HCT116 (cell line): ENCODE results near the gene ADARB1. TPM values are rescaled to one million over a fixed set of nuclear protein-coding genes. Genes with fewer than 3 reads are reported as not detected.
A peak's percentile ranks its signal among the peaks of the same experiment; 100 is the strongest.

Experiments
- ATAC-seq: fragments of 200-7000 bp; cut with Tn5 transposase; 2 replicates; pipeline ENCODE4 v1.9.1; 2020; ENCODE audit warnings: mild to moderate bottlenecking, moderate library complexity
- BruUV-seq: library from RNA; stranded (reverse); fragments of 400-500 nt; replicated peaks from 2 replicates; lab custom pipeline; 2021; lab: Mats Ljungman, UMichigan
- CTCF ChIA-PET: fragments of 300-600 bp; sonication (Branson Sonifier 250); formaldehyde crosslinking; loops from one replicate; lab custom pipeline; 2021; ENCODE audit warnings: antibody characterized with exemption; lab: Charles Lee
- POLR2A ChIA-PET: fragments of 300-600, 350-600 bp; sonication (Branson Sonifier 250); formaldehyde crosslinking; loops from one replicate; lab custom pipeline; 2021; ENCODE audit warnings: antibody characterized with exemption; lab: Charles Lee
- RAD21 ChIA-PET, 2 experiments: fragments of 300-600 bp; sonication (Branson Sonifier 250); formaldehyde crosslinking; loops; one replicate each; lab custom pipeline; 2023; ENCODE audit warnings: low total read pairs in 2 of 2; ENCODE audit not compliant: uncharacterized antibody in 2 of 2, unreplicated experiment in 2 of 2, low non-redundant PET in 1 of 2; lab: Charles Lee
- DNase-seq: peaks from one replicate; pipeline ENCODE4 v3.0.0-alpha.2; 2010; ENCODE audit warnings: low read depth, low spot score
- H2AFZ ChIP-seq: fragments of 200-600 bp; shearing (Covaris generic), sonication (generic); 2 replicates; pipeline ENCODE4 v1.6.1; 2017; ENCODE audit warnings: low read depth, mixed run types, mixed read lengths, antibody characterized with exemption, low read length; ENCODE audit not compliant: poor library complexity, severe bottlenecking
- H3K27ac ChIP-seq: 2 replicates; pipeline ENCODE4 v1.5.1; 2012; ENCODE audit warnings: low read depth, low read length
- H3K27me3 ChIP-seq: fragments of 200-600 bp; sonication (generic); 2 replicates; pipeline ENCODE4 v1.6.1; 2016; ENCODE audit warnings: mixed run types, low read length, mixed read lengths; ENCODE audit not compliant: insufficient read depth
- H3K36me3 ChIP-seq, 2 experiments: fragments of 200-500 bp in 1 of 2; fragments of 200-600 bp in 1 of 2; sonication (Bioruptor generic) in 1 of 2; sonication (generic) in 1 of 2; 2 replicates each; pipeline versions ENCODE4 v1.5.1 to v1.6.1; 2014 to 2016; ENCODE audit warnings: low read length in 2 of 2, inconsistent platforms in 1 of 2, mixed read lengths in 1 of 2, mixed run types in 1 of 2; ENCODE audit not compliant: insufficient read depth in 2 of 2, control insufficient read depth in 1 of 2
- H3K4me1 ChIP-seq, 2 experiments: fragments of 200-600 bp in 1 of 2; sonication (generic) in 1 of 2; 2 replicates each; pipeline versions ENCODE4 v1.5.1 to v1.6.1; 2012 to 2017; ENCODE audit warnings: low read length in 2 of 2, inconsistent platforms in 1 of 2, mild to moderate bottlenecking in 1 of 2, mixed read lengths in 1 of 2, mixed run types in 1 of 2, moderate library complexity in 1 of 2; ENCODE audit not compliant: insufficient read depth in 2 of 2, control insufficient read depth in 1 of 2
- H3K4me2 ChIP-seq: fragments of 200-600 bp; sonication (generic); 2 replicates; pipeline ENCODE4 v1.6.1; 2017; ENCODE audit warnings: mixed run types, low read length, mixed read lengths
- H3K4me3 ChIP-seq, 2 experiments: fragments of 200-600 bp in 1 of 2; sonication (generic) in 1 of 2; replicated peaks in 1 of 2; 2 replicates each; pipeline ENCODE4 v1.5.1; 2011 to 2016; ENCODE audit warnings: low read length in 2 of 2, control low read depth in 1 of 2, low read depth in 1 of 2, mild to moderate bottlenecking in 1 of 2, mixed read lengths in 1 of 2, mixed run types in 1 of 2
- H3K79me2 ChIP-seq: fragments of 200-600 bp; sonication (generic); 2 replicates; pipeline ENCODE4 v1.6.1; 2017; ENCODE audit warnings: mild to moderate bottlenecking, mixed run types, low read length, moderate library complexity, mixed read lengths; ENCODE audit not compliant: insufficient read depth
- H3K9ac ChIP-seq: fragments of 200-600 bp; sonication (generic); 2 replicates; pipeline ENCODE4 v1.6.1; 2016; ENCODE audit warnings: low read length, mixed read lengths
- H3K9me2 ChIP-seq: fragments of 200-600 bp; sonication (generic), shearing (Covaris generic); 2 replicates; pipeline ENCODE4 v1.6.1; 2017; ENCODE audit warnings: mixed run types, mild to moderate bottlenecking, moderate library complexity; ENCODE audit not compliant: insufficient read depth
- H3K9me3 ChIP-seq, 2 experiments: fragments of 200-500 bp in 1 of 2; fragments of 200-600 bp in 1 of 2; sonication (Bioruptor generic) in 1 of 2; sonication (generic) in 1 of 2; 2 replicates each; pipeline ENCODE4 v1.6.1; 2014 to 2017; ENCODE audit warnings: low read length in 2 of 2, mixed read lengths in 2 of 2, inconsistent platforms in 1 of 2, low read depth in 1 of 2, mild to moderate bottlenecking in 1 of 2, mixed run types in 1 of 2, moderate library complexity in 1 of 2; ENCODE audit not compliant: control insufficient read depth in 1 of 2, insufficient read depth in 1 of 2
- H4K20me1 ChIP-seq: fragments of 200-600 bp; sonication (generic), shearing (Covaris generic); 2 replicates; pipeline ENCODE4 v1.6.1; 2017; ENCODE audit warnings: mixed run types, mild to moderate bottlenecking, moderate library complexity; ENCODE audit not compliant: insufficient read depth
- CEBPB ChIP-seq: IDR thresholded peaks from 2 replicates; pipeline ENCODE4 v1.6.1; 2012; ENCODE audit warnings: low read depth
- CTCF ChIP-seq, 3 experiments: fragments of 200-600 bp in 1 of 3; sonication (generic) in 1 of 3; IDR thresholded peaks in 2 of 3; conservative IDR thresholded peaks in 1 of 3; 2 replicates each; pipeline ENCODE4 v1.5.1; 2012 to 2017; ENCODE audit warnings: low read depth in 2 of 3, low read length in 2 of 3, antibody characterized with exemption in 1 of 3, borderline replicate concordance in 1 of 3, control low read depth in 1 of 3, mild to moderate bottlenecking in 1 of 3, mixed read lengths in 1 of 3, mixed run types in 1 of 3, moderate library complexity in 1 of 3; ENCODE audit not compliant: insufficient read depth in 1 of 3
- EZH2phosphoT487 ChIP-seq: fragments of 200-600 bp; IDR thresholded peaks from 2 replicates; pipeline ENCODE4 v1.6.1; 2018; ENCODE audit warnings: antibody characterized with exemption, borderline replicate concordance
- POLR2A ChIP-seq: IDR thresholded peaks from 2 replicates; pipeline ENCODE4 v1.7.0; 2011; ENCODE audit warnings: borderline replicate concordance; ENCODE audit not compliant: insufficient read depth, insufficient read length; ENCODE audit errors: extremely low read depth
- POLR2AphosphoS5 ChIP-seq: IDR thresholded peaks from 2 replicates; pipeline ENCODE4 v1.6.1; 2011; ENCODE audit warnings: mild to moderate bottlenecking, low read depth, low read length, moderate library complexity
- SRF ChIP-seq: IDR thresholded peaks from 2 replicates; pipeline ENCODE4 v1.6.1; 2012; ENCODE audit warnings: low read depth
- TCF7L2 ChIP-seq: IDR thresholded peaks from 2 replicates; pipeline ENCODE4 v1.7.0; 2011; ENCODE audit warnings: borderline replicate concordance, inconsistent platforms; ENCODE audit not compliant: insufficient read depth, insufficient read length; ENCODE audit errors: extremely low read depth
- YY1 ChIP-seq: IDR thresholded peaks from 2 replicates; pipeline ENCODE4 v1.6.1; 2011; ENCODE audit warnings: low read length, low read depth, moderate library complexity, mild to moderate bottlenecking; ENCODE audit not compliant: insufficient replicate concordance; ENCODE audit errors: extremely low read depth
- ZNF274 ChIP-seq: fragments of 200-500 bp; sonication (Bioruptor generic); IDR thresholded peaks from 2 replicates; pipeline ENCODE4 v1.6.1; 2014; ENCODE audit warnings: mild to moderate bottlenecking, low read depth, low read length, inconsistent platforms
- intact Hi-C: fragments of 100-400 bp; cut with micrococcal nuclease; formaldehyde crosslinking; loops from 2 replicates; pipeline ENCODE4 v1.10.0; 2022
- total RNA-seq: library from RNA; stranded (reverse); gene quantifications from one replicate; pipeline ENCODE4 v1.2.1, GENCODE V29; 2021; ENCODE audit not compliant: unreplicated experiment
- TF ChIP-seq, protein P1 (sequence below): IDR thresholded peaks from 2 replicates; pipeline ENCODE4 v1.6.1; 2012
- TF ChIP-seq, protein P2 (sequence below): IDR thresholded peaks from 2 replicates; pipeline ENCODE4 v1.6.1; 2011; ENCODE audit warnings: mild to moderate bottlenecking, low read length, moderate library complexity; ENCODE audit not compliant: insufficient replicate concordance; ENCODE audit errors: extremely low read depth

ADARB1 gene
- total RNA-seq, 1 experiment from 2014 or later: 13.5 TPM

DNA sequence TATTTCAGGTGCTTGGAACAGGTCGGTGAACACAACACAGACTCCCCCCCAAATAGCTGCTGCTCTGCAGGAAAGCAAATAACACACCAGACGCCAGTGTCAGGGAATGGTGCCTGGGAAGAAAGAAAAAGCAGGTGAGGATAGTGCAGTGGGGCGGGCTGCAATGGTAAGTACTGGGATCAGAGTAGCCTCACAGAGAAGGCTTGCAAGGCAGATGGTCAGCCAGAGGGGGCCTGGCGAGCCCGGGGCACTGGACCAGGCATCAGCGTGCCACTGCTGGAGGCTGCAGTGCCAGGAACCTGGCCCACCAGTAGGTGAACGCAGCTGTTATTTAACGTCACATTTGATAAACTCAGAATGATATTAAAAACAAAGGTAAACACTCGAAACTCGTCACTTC lies 153.4 kb downstream of the ADARB1 start:
- ATAC-seq (peak; percentile 47), DNase-seq (no peak)
- H3K4me1 ChIP-seq: peaks cover 27% of the 10 kb centered on the region in 2 experiments
- H3K27me3 ChIP-seq: no peaks in the 10 kb centered on the region
- H3K27ac ChIP-seq: no peak overlapping the region
- H3K9me3 ChIP-seq: no peaks in the 10 kb centered on the region
- H3K9ac ChIP-seq: no peak overlapping the region
- POLR2A ChIA-PET: no interaction called here
- no peaks in the 10 kb centered on the region for H3K9me2 ChIP-seq
- no peak overlapping the region for H3K4me3 ChIP-seq
- no peaks in the 10 kb centered on the region for H3K79me2 ChIP-seq
- H2AFZ ChIP-seq: no peak overlapping the region
- CTCF ChIA-PET: interaction anchor here (1.3 kb wide), 1 partner anchor 88 kb away, joined by 5 read pairs; no protein-coding TSS in a partner anchor
- H3K36me3 ChIP-seq: no peaks in the 10 kb centered on the region
- TF ChIP-seq YY1: no peak
- TF ChIP-seq CTCF (IDR thresholded peaks at IDR 0.05 in 2 of 3, conservative IDR thresholded peaks at IDR 0.05 in 1 of 3; ENCODE audit: borderline replicate concordance in 1 of 3, insufficient read depth in 1 of 3, low read depth in 2 of 3, low read length in 2 of 3): no peak
- TF ChIP-seq CEBPB: no peak
- TF ChIP-seq, protein P1, sequence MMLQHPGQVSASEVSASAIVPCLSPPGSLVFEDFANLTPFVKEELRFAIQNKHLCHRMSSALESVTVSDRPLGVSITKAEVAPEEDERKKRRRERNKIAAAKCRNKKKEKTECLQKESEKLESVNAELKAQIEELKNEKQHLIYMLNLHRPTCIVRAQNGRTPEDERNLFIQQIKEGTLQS: no peak
- TF ChIP-seq EZH2phosphoT487: no peak
- TF ChIP-seq POLR2A: no peak
- TF ChIP-seq TCF7L2: no peak
- TF ChIP-seq POLR2AphosphoS5: no peak
- TF ChIP-seq, protein P2, sequence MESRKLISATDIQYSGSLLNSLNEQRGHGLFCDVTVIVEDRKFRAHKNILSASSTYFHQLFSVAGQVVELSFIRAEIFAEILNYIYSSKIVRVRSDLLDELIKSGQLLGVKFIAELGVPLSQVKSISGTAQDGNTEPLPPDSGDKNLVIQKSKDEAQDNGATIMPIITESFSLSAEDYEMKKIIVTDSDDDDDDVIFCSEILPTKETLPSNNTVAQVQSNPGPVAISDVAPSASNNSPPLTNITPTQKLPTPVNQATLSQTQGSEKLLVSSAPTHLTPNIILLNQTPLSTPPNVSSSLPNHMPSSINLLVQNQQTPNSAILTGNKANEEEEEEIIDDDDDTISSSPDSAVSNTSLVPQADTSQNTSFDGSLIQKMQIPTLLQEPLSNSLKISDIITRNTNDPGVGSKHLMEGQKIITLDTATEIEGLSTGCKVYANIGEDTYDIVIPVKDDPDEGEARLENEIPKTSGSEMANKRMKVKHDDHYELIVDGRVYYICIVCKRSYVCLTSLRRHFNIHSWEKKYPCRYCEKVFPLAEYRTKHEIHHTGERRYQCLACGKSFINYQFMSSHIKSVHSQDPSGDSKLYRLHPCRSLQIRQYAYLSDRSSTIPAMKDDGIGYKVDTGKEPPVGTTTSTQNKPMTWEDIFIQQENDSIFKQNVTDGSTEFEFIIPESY: no peak
- TF ChIP-seq SRF: no peak
- no peak for TF ChIP-seq ZNF274
- TF ChIP-seq, all 23 proteins: peak for 0
- intact Hi-C loops: no loop called here
- RAD21 ChIA-PET: no interaction called here
- no TSS peak for BruUV-seq
- no peaks in the 10 kb centered on the region for H4K20me1 ChIP-seq
- peak overlapping the region; percentile 47 for H3K4me2 ChIP-seq
